Inferior parietal cortex (tissue), 1 donor: Measurements from ENCODE around the gene NME4.

Experiments
- DNase-seq: peaks from one replicate; pipeline ENCODE4 v3.0.0-alpha.2; 2016; ENCODE audit errors: extremely low spot score

NME4 gene

DNA sequence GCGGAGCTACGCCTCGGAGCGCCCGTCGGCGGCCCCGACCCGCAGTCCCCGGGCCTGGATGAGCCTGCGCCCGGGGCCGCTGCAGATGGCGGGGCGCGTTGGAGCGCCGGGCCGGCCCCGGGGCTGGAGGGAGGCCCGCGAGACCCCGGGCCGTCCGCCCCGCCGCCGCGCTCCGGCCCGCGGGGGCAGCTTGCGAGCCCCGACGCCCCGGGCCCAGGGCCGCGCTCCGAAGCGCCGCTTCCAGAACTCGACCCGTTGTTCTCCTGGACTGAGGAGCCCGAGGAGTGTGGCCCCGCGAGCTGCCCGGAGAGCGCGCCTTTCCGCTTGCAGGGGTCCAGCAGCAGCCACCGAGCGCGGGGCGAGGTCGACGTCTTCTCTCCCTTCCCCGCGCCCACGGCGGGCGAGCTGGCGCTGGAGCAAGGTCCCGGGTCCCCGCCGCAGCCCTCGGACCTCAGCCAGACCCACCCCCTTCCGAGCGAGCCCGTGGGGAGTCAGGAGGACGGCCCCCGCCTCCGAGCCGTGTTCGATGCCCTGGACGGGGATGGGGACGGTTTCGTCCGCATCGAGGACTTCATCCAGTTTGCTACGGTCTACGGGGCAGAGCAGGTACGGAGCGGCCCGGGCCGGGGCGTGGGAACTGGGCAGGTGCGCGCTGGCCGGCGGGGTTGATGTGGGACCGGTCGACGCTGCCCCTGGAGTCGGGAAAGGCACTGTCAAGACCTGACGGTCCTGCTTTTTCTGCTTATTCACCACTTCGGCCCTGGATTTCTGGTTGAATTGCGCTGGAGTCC, 29.3 kb downstream of the NME4 start:
- no peak for DNase-seq

DNA sequence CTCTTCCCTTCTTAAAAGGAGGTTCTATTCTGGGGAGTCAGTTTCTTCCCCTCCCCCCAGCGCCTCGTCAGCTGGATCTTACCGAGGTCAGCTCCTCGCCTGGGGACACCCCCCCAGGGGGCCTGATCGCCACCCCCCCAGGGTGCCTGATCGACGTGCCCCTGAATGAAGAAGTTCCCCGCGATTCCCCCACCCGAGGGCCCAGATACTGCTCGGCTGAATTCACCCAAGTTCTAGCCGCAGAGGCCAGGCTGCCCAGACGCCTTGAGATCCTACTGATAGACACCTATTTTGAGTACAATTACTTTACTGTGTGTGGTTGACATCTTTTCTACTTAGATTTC, 29.9 kb downstream of the NME4 start:
- DNase-seq = no peak

DNA sequence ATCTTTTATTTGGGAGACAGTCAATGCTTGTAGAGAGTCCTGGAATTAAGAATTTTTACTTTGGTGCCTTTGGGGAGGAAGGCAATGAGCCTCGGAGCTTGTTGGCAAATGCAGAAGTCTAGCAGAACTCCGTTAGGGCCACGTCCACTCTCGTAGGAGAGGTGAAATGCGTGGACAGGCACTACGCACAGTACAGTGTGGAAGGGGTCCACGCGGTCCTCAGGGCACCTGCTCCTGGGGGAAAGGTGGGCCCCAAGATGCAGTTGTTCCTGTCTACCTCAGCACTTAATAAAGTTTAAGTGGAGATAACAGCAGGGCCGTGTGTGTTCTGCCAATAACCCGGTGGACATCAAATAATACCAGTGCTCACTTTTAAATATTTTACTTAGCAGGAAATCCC, 30.3 kb downstream of the NME4 start:
- no peak for DNase-seq

DNA sequence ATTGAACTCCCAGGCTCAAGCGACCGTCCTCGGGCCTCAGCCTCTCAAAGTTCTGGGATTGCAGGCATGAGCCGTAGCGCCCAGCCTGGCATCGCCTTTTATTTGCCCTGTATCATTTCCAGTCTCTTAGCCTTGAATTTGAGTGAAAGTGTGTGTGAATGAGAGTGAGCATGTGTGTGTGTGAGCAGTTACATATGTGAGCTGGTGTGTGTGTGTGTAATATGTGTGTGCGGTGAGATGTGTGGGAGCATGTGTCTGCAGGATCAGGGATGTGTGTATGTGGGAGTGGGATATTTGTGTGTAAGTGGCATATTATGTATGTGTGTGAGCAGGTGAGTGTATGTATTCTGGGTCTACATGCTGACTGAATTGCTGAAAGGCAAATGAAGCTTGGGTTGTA, 33.9 kb downstream of the NME4 start:
- no peak for DNase-seq

DNA sequence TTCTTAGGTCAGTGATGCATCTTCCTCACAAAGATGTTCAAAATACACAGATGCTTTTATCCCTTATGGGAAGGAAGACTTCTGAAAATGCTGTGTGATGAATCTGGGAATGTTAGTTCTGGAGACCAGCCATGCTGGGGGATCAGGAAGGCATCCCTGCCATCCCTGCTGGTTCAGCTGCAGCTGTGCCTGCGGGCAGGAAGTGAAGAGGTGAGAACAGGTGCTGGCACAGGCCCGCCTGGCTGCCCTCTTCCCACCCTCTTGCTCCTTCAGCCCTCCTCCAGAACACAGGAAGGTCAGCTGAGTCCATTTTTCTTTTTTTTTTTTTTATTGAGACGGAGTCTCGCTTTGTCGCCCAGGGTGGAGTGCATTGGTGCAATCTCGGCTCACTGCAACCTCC, 43.6 kb downstream of the NME4 start:
- no peak for DNase-seq

DNA sequence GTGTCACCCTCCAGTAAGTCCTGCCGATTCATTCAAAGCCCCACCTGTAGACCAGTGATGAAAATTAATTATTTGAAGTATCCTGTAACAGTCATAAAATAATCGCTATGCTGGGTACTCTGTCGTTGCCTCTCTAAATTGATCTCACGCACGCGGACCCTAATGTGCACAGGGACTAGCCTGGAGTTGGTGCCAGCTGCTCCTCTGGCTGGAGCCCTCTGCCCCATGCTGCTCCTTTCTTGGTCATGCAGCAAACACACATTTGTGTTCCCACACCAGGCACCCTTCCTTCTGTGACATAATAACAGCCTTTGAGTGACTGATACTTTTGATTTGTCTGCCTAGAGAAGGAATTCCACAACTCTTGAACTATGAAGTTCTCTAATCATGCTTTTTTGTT, 44.4 kb downstream of the NME4 start:
- no peak for DNase-seq

DNA sequence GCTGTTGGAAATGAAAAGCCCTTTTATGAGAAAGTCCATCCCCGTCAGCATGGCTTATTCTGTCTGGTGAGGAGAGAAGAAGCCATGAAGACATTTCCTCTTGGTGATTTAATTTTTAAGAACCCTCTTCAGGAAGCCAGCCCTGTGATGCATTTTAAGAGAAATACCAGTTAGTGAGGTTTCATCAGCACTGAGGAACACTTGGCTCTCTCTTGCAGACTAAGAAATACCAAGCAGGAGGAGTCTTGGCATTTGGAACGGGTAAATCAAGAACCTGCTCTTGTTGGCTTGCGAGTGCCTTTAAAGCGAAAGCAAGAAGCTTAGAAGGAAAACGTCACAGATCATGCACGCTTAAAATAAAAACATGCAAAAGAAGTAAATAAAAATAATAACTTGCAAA, 46.0 kb downstream of the NME4 start:
- DNase-seq = no peak

DNA sequence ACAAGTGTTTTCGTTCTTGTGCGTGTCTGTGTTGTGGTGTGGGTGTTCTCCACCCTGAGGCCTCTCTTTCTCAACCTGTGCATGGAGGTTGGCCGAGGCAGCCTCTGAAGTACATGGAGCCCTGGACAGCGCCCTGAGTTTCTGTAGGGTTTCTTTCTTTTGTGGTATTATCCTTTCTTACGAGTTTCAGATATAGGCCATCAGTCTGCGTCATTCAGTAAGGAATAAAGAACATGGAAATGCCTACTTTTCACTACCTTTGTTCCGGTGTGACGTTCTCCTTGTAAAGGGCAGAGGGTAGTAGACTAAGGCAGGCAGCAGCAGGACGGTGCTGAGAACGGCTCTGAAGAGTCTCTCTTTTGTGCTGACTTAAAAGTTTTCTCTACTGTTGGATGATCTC, 47.0 kb downstream of the NME4 start:
- DNase-seq = no peak

DNA sequence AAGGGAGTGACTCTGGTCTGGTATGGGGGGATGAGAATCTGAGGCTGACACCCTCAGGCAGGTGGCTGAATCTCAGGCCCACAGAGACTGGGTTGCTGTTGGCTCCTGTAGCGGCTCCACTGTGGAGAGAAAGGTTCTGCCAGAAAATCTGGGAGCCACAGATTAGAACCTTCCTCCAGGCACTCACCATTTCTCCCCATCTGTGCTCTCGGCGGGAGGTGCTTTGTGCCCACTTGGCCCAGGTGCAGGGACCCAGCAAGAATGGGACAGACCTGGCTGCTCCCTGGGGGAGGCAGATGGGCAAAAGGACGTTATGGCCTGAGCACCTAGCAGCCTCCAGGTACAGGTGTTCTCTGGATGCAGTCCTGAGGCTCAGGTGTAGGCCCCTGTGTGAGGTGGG, 48.6 kb downstream of the NME4 start:
- DNase-seq = no peak
